Fibroblast of the aortic adventitia (primary cell): Measurements from ENCODE around the gene PLA2G3. TPM values are rescaled to one million over a fixed set of nuclear protein-coding genes. Genes with fewer than 3 reads are reported as not detected.

Experiments used
- DNase-seq: peaks from one replicate; pipeline ENCODE4 v3.0.0-alpha.2; 2010; ENCODE audit warnings: low read depth
- H3K4me3 ChIP-seq: 2 replicates; pipeline ENCODE4 v1.5.1; 2011; ENCODE audit warnings: low read depth, mild to moderate bottlenecking, control low read depth, low read length, moderate library complexity
- CTCF ChIP-seq: IDR thresholded peaks from 2 replicates; pipeline ENCODE4 v1.5.1; 2011; ENCODE audit warnings: mild to moderate bottlenecking, low read length, control low read depth, inconsistent platforms; ENCODE audit not compliant: insufficient read depth
- total RNA-seq: library from RNA; depleted of rRNA; stranded (reverse); fragments of >200 nt; gene quantifications from 2 replicates; pipeline ENCODE4 v1.2.3, GENCODE V29; 2012; ENCODE audit warnings: low replicate concordance

The PLA2G3 gene
- total RNA-seq, 1 donor: 0.09 TPM

GRCh38 chr22:31140746-31141145 is 438 bp upstream of the PLA2G3 start:
- H3K4me3 ChIP-seq: no peak overlapping the region
- no peak for DNase-seq
- TF ChIP-seq CTCF: no peak

GRCh38 chr22:31139066-31139465 is 1.2 kb downstream of the PLA2G3 start:
- H3K4me3 ChIP-seq: no peak overlapping the region
- no peak for DNase-seq
- TF ChIP-seq CTCF: no peak

GRCh38 chr22:31138126-31138525 is 2.2 kb downstream of the PLA2G3 start:
- no peak for DNase-seq
- no peak for TF ChIP-seq CTCF
- H3K4me3 ChIP-seq: no peak overlapping the region

GRCh38 chr22:31137721-31138120 is 2.6 kb downstream of the PLA2G3 start:
- DNase-seq: no peak
- no peak overlapping the region for H3K4me3 ChIP-seq
- no peak for TF ChIP-seq CTCF

- no peak for DNase-seq
- no peak overlapping the region for H3K4me3 ChIP-seq
- no peak for TF ChIP-seq CTCF
Observed at GRCh38 chr22:31136711-31137110, 3.6 kb downstream of the PLA2G3 start.

- no peak for DNase-seq
- TF ChIP-seq CTCF: no peak
- H3K4me3 ChIP-seq: no peak overlapping the region
Observed at GRCh38 chr22:31136155-31136554, 4.2 kb downstream of the PLA2G3 start.

GRCh38 chr22:31135706-31136105 is 4.6 kb downstream of the PLA2G3 start:
- DNase-seq: no peak
- H3K4me3 ChIP-seq: no peak overlapping the region
- TF ChIP-seq CTCF: no peak
